Prostate gland (tissue), 2 donors: ENCODE data around the gene NAMPT. TPM values are rescaled to one million over a fixed set of nuclear protein-coding genes. Genes with fewer than 3 reads are reported as not detected.

ENCODE experiments used
- DNase-seq: peaks from one replicate; pipeline ENCODE4 v3.0.0-alpha.2; 2019; ENCODE audit warnings: low spot score
- H3K27ac ChIP-seq, 2 donors: fragments of 200-600 bp; sonication (generic); 2 replicates each; pipeline ENCODE4 v1.5.1; 2017 to 2019
- H3K27me3 ChIP-seq: fragments of 200-600 bp; sonication (generic); replicated peaks from 2 replicates; pipeline ENCODE4 v1.5.1; 2019; ENCODE audit not compliant: insufficient read depth
- H3K36me3 ChIP-seq, 2 donors: fragments of 200-600 bp; sonication (generic); 1 replicate in 1 of 2; 2 replicates in 1 of 2; pipeline versions ENCODE4 v1.5.1 to v1.8.1; 2017 to 2019
- H3K4me1 ChIP-seq: fragments of 200-600 bp; sonication (generic); replicated peaks from 2 replicates; pipeline ENCODE4 v1.5.1; 2019
- H3K4me3 ChIP-seq, 2 donors: fragments of 200-600 bp; sonication (generic); 2 replicates each; pipeline ENCODE4 v1.5.1; 2017 to 2019
- H3K9me3 ChIP-seq: fragments of 200-600 bp; sonication (generic); 2 replicates; pipeline ENCODE4 v1.5.1; 2017
- POLR2A ChIP-seq: fragments of 450-650 bp; IDR thresholded peaks from one replicate; pipeline ENCODE4 v1.6.1; 2016; ENCODE audit warnings: antibody characterized with exemption, mild to moderate bottlenecking
- POLR2AphosphoS5 ChIP-seq: sonication (generic); formaldehyde crosslinking; IDR thresholded peaks from one replicate; pipeline ENCODE4 v1.6.1; 2017; ENCODE audit warnings: antibody characterized with exemption
- WGBS: methylation state at CpG from one replicate; pipeline ENCODE4 v1.1.5; 2018; 5-methylcytosine and 5-hydroxymethylcytosine counted together
- intact Hi-C: fragments of 100-400 bp; cut with DNase I; formaldehyde crosslinking; loops from one replicate; pipeline ENCODE4 v1.14.2; 2022
- total RNA-seq, 2 donors: library from RNA; depleted of rRNA; stranded (reverse); fragments of >200 nt; gene quantifications; one replicate each; pipeline ENCODE4 v1.1.0, GENCODE V29; 2016
- TF ChIP-seq, protein P1 (sequence below), 4 experiments: fragments of 200-600 bp in 2 of 4; fragments of 450-650 bp in 2 of 4; sonication (generic) in 2 of 4; IDR thresholded peaks; 1 replicate in 3 of 4; 2 replicates in 1 of 4; pipeline ENCODE4 v1.5.1; 2016 to 2019; ENCODE audit warnings: antibody characterized with exemption in 4 of 4, mild to moderate bottlenecking in 2 of 4, moderate library complexity in 2 of 4

NAMPT gene
- total RNA-seq, 2 donors from 2014 or later, result 108 to 284 TPM

DNA sequence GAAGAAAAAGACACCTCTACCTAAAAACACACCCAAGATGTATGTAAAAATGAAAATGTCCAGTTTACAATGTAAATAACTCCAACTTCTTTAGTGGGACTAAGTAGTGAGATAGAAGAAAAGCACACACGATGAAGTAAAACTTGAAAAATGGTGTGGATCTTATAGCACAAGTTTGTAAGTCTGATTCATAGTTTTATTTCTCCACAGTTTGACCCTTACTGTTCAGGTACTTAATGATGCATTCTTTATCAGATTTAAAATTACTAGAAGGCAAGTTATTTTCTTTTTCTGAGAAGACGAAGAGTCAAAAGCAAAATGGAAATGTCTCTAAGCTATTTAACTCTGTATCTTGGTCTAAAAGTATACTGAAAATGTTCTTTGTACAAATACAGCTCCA lies 6.1 kb downstream of the NAMPT start:
- Histone ChIP-seq H3K27ac (no peak overlapping the region), H3K4me1 (no peaks in the 10 kb centered on the region), H3K27me3 (no peaks in the 10 kb centered on the region), H3K4me3 (no peak overlapping the region), H3K36me3 (no peaks in the 10 kb centered on the region), H3K9me3 (no peaks in the 10 kb centered on the region)
- no peak for DNase-seq
- WGBS, result 71% methylated on average over 2 of the region's 2 CpGs
- intact Hi-C loops, result no loop called here
- TF ChIP-seq POLR2A (no peak), POLR2AphosphoS5 (no peak)
- TF ChIP-seq, protein P1, sequence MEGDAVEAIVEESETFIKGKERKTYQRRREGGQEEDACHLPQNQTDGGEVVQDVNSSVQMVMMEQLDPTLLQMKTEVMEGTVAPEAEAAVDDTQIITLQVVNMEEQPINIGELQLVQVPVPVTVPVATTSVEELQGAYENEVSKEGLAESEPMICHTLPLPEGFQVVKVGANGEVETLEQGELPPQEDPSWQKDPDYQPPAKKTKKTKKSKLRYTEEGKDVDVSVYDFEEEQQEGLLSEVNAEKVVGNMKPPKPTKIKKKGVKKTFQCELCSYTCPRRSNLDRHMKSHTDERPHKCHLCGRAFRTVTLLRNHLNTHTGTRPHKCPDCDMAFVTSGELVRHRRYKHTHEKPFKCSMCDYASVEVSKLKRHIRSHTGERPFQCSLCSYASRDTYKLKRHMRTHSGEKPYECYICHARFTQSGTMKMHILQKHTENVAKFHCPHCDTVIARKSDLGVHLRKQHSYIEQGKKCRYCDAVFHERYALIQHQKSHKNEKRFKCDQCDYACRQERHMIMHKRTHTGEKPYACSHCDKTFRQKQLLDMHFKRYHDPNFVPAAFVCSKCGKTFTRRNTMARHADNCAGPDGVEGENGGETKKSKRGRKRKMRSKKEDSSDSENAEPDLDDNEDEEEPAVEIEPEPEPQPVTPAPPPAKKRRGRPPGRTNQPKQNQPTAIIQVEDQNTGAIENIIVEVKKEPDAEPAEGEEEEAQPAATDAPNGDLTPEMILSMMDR (IDR thresholded peaks at IDR 0.05), result no peak

DNA sequence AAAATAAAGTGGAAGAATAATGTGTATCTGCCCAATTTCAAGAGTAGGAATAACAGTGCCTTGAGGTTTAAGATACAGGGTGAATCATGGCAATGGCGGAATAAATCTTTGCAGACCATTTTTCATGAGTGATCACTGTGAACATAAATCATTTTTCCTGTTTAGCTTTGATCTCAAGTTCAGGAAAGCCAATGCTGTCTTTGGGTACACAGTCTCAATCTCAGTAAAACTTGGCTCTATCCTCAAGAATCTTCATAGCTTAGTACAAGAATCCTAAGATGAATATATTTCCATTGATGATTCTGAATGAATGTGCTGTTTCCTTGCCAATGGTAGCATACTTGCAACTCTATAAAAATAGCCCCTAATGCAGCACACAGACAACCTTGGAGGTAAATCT lies 6.8 kb downstream of the NAMPT start:
- H3K9me3 ChIP-seq, result no peaks in the 10 kb centered on the region
- TF ChIP-seq POLR2A, result no peak
- TF ChIP-seq, protein P1 (IDR thresholded peaks at IDR 0.05), result no peak
- TF ChIP-seq POLR2AphosphoS5, result no peak
- DNase-seq, result no peak
- intact Hi-C loops, result no loop called here
- no peaks in the 10 kb centered on the region for H3K4me1 ChIP-seq
- no peaks in the 10 kb centered on the region for H3K36me3 ChIP-seq
- 50% methylated on average over 1 of the region's 1 CpG for WGBS
- H3K4me3 ChIP-seq, result no peak overlapping the region
- peak overlapping the region in 1 of 2 donors; percentile 8 for H3K27ac ChIP-seq
- no peaks in the 10 kb centered on the region for H3K27me3 ChIP-seq

DNA sequence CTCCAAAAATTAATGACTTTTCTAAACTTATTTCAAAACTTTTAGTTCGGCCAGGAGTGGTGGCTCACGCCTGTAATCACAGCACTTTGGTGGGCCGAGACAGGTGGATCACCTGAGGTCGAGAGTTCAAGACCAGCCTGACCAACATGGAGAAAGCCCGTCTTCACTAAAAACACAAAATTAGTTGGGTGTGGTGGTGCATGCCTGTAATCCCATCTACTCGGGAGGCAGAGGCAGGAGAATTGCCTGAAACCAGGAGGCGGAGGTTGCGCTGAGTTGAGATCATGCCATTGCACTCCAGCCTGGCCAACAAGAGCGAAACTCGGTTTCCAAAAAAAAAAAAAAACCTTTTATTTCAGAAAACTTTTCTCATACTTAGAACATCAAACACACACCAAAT lies 8.3 kb downstream of the NAMPT start:
- WGBS, result 97% methylated on average over 10 of the region's 10 CpGs
- H3K4me1 ChIP-seq, result no peaks in the 10 kb centered on the region
- no peak overlapping the region for H3K4me3 ChIP-seq
- no peaks in the 10 kb centered on the region for H3K27me3 ChIP-seq
- no peak for DNase-seq
- TF ChIP-seq POLR2AphosphoS5 (no peak), POLR2A (no peak)
- TF ChIP-seq, protein P1 (IDR thresholded peaks at IDR 0.05), result no peak
- no peak overlapping the region for H3K27ac ChIP-seq
- intact Hi-C loops, result no loop called here
- H3K9me3 ChIP-seq, result no peaks in the 10 kb centered on the region
- H3K36me3 ChIP-seq, result no peaks in the 10 kb centered on the region

DNA sequence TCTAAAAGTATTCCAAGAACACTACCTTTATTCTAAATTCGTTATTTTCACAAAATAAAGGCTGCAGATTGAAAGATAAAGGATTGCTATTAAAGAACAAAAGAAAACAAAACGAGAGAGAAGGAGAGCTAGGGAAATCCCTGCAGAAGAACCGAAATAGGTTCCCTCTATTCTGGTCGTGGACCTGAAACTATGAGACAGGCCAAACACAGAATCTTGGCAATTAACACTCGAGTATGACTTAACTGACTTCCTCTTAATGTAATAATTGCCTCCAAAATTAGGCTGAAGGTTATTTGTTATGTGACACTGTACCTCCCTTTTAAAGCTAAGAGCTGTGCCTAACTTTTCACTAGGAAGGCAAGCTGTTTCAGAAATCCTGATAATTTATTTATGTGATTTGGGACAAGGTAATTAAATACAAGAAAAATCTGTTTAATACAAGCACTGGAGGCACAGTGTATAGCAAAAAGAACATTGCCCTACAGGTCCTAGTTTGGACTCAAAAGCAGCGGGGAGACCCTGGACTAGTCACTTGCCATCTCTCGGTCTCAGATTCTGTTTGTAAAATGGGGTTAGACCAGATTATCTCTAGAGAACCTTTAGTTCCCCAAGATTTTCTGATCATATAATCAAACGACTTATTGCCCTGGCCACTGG lies 11.6 kb downstream of the NAMPT start:
- H3K4me1 ChIP-seq, result no peaks in the 10 kb centered on the region
- DNase-seq, result no peak
- no peaks in the 10 kb centered on the region for H3K9me3 ChIP-seq
- H3K27ac ChIP-seq, result no peak overlapping the region
- TF ChIP-seq, protein P1 (IDR thresholded peaks at IDR 0.05), result no peak
- TF ChIP-seq POLR2AphosphoS5, result no peak
- no peak overlapping the region for H3K4me3 ChIP-seq
- no peaks in the 10 kb centered on the region for H3K36me3 ChIP-seq
- no peaks in the 10 kb centered on the region for H3K27me3 ChIP-seq
- 72% methylated on average over 8 of the region's 8 CpGs for WGBS
- intact Hi-C loops, result no loop called here
